GM12864 (cell line): ENCODE results near the gene HS1BP3.

Source experiments
- DNase-seq: peaks from one replicate; pipeline ENCODE4 v3.0.0-alpha.2; 2011; ENCODE audit warnings: low read depth
- H3K4me3 ChIP-seq: 2 replicates; pipeline ENCODE4 v1.5.1; 2011; ENCODE audit warnings: mild to moderate bottlenecking, low read depth, low read length, control low read depth
- TF ChIP-seq, protein P1 (sequence below): IDR thresholded peaks from 2 replicates; pipeline ENCODE4 v1.5.1; 2011; ENCODE audit warnings: low read depth, mild to moderate bottlenecking, moderate library complexity, low read length, control low read depth, inconsistent platforms; ENCODE audit errors: missing control alignments

The HS1BP3 gene

DNA sequence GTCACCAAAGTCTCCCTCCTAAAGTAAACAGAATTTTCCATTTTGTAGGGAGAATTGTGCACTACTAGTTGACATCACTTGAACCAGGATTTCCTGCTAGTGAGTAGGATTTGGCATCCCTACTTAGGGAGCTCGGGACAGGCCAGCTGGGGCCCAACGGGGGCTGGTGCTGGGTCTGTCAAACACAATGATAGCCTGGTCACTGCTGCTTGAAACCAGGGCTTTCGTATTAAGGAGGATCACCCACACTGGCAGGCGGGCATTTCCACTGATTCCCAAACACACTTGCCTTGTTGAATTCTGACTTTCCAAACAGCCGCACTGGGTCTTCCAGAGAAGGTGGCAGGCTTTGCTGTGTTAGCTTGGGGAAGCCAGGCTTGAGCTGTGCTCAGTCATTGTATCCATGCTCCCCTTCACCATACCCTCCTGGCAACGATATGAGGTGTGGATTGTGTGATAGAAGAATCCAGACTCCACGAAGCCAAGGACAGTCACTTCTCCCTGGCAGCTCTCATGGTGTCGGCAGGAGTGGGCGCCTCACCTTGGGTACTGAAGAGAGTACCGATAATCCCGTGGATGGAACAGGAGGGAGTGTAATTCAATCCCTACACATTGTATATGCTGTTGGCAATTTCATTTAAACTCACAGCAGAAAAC, 23.5 kb upstream of the HS1BP3 start:
- TF ChIP-seq, protein P1, sequence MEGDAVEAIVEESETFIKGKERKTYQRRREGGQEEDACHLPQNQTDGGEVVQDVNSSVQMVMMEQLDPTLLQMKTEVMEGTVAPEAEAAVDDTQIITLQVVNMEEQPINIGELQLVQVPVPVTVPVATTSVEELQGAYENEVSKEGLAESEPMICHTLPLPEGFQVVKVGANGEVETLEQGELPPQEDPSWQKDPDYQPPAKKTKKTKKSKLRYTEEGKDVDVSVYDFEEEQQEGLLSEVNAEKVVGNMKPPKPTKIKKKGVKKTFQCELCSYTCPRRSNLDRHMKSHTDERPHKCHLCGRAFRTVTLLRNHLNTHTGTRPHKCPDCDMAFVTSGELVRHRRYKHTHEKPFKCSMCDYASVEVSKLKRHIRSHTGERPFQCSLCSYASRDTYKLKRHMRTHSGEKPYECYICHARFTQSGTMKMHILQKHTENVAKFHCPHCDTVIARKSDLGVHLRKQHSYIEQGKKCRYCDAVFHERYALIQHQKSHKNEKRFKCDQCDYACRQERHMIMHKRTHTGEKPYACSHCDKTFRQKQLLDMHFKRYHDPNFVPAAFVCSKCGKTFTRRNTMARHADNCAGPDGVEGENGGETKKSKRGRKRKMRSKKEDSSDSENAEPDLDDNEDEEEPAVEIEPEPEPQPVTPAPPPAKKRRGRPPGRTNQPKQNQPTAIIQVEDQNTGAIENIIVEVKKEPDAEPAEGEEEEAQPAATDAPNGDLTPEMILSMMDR, result no peak
- no peak for DNase-seq
- H3K4me3 ChIP-seq, result no peak overlapping the region

- TF ChIP-seq, protein P1, result no peak
- H3K4me3 ChIP-seq, result no peak overlapping the region
- no peak for DNase-seq
Observed at GRCh38 chr2:20673686-20674308, 22.9 kb upstream of the HS1BP3 start.

GRCh38 chr2:20672201-20672951, 21.5 kb upstream of the HS1BP3 start:
- TF ChIP-seq, protein P1, result no peak
- DNase-seq, result no peak
- no peak overlapping the region for H3K4me3 ChIP-seq

DNA sequence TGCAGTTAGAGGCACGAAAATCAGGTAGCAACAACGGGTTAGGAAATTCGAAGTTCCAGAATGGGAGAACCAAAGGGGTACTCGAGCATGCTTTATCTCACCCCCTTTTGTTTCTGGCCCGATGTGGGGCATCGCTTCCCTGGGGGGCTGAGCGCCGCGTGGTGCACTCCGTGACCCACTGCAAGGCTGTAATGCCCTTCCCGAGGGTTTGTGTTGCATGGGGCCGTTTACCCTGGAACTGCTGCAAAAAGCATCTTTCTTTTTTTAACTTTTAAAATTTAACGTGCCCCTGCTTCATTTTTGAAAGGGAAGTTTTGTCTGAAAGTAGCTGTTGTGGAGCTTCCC, 20.8 kb upstream of the HS1BP3 start:
- no peak for DNase-seq
- TF ChIP-seq, protein P1, result no peak
- no peak overlapping the region for H3K4me3 ChIP-seq

GRCh38 chr2:20671036-20671735, 20.3 kb upstream of the HS1BP3 start:
- H3K4me3 ChIP-seq, result no peak overlapping the region
- TF ChIP-seq, protein P1, result no peak
- no peak for DNase-seq

- no peak for DNase-seq
- no peak overlapping the region for H3K4me3 ChIP-seq
- TF ChIP-seq, protein P1, result no peak
Observed at GRCh38 chr2:20670315-20671035, 19.6 kb upstream of the HS1BP3 start.
